ENCODE measurements around the gene PSD4. TPM values are rescaled to one million over a fixed set of nuclear protein-coding genes. Genes with fewer than 3 reads are reported as not detected.

The PSD4 gene
- polyA plus RNA-seq, 1 donor from 2014 or later: 0.67 TPM

- no peaks in the 10 kb centered on the region for H4K20me1 ChIP-seq (ENCODE audit: insufficient read depth)
- H3K79me2 ChIP-seq (replicated peaks; ENCODE audit: insufficient read depth, low read length): no peaks in the 10 kb centered on the region
- H3K4me3 ChIP-seq (ENCODE audit: low read length): no peak overlapping the region
- H3K27me3 ChIP-seq (ENCODE audit: insufficient read depth, low read depth, low read length): no peaks in the 10 kb centered on the region
- H3K4me2 ChIP-seq (ENCODE audit: low read length): no peak overlapping the region
- H3F3A ChIP-seq (ENCODE audit: insufficient read depth, low read length, poor library complexity, severe bottlenecking): no peaks in the 10 kb centered on the region
- H3K9me3 ChIP-seq (ENCODE audit: low read length): no peaks in the 10 kb centered on the region
- no peak overlapping the region for H3K9ac ChIP-seq (ENCODE audit: low read length)
- no peaks in the 10 kb centered on the region for H3K9me2 ChIP-seq (ENCODE audit: insufficient read depth, low read length)
- no peak overlapping the region for H2AFZ ChIP-seq (ENCODE audit: low read depth, low read length)
- TF ChIP-seq EP300 (conservative IDR thresholded peaks at IDR 0.05; ENCODE audit: poor library complexity, severe bottlenecking) (no peak), CTCF (IDR thresholded peaks at IDR 0.05; ENCODE audit: poor library complexity, severe bottlenecking) (no peak), MXI1 (conservative IDR thresholded peaks at IDR 0.05; ENCODE audit: poor library complexity, severe bottlenecking) (no peak), SMC3 (conservative IDR thresholded peaks at IDR 0.05; ENCODE audit: poor library complexity) (no peak), POLR2AphosphoS5 (IDR thresholded peaks at IDR 0.05) (no peak), EZH2 (IDR thresholded peaks at IDR 0.05; ENCODE audit: borderline replicate concordance, insufficient read depth, low read length, poor library complexity, severe bottlenecking) (no peak), TAF1 (IDR thresholded peaks at IDR 0.05; ENCODE audit: low read depth) (no peak), REST (IDR thresholded peaks at IDR 0.05; ENCODE audit: borderline replicate concordance) (no peak), RAD21 (conservative IDR thresholded peaks at IDR 0.05) (no peak)
- no peaks in the 10 kb centered on the region for H3K36me3 ChIP-seq (ENCODE audit: insufficient read depth, low read length)
- H3K27ac ChIP-seq (ENCODE audit: low read length): no peak overlapping the region
These were observed 79.7 kb downstream of the PSD4 start for GRCh38 chr2:113253453-113253852.

- Histone ChIP-seq H3K27ac (ENCODE audit: low read length) (no peak overlapping the region), H3K27me3 (ENCODE audit: insufficient read depth, low read depth, low read length) (no peaks in the 10 kb centered on the region), H3K9me2 (ENCODE audit: insufficient read depth, low read length) (no peaks in the 10 kb centered on the region), H3K9me3 (ENCODE audit: low read length) (no peaks in the 10 kb centered on the region), H4K20me1 (ENCODE audit: insufficient read depth) (no peaks in the 10 kb centered on the region), H3K79me2 (replicated peaks; ENCODE audit: insufficient read depth, low read length) (no peaks in the 10 kb centered on the region), H3K4me3 (ENCODE audit: low read length) (no peak overlapping the region), H3F3A (ENCODE audit: insufficient read depth, low read length, poor library complexity, severe bottlenecking) (no peaks in the 10 kb centered on the region), H3K9ac (ENCODE audit: low read length) (no peak overlapping the region), H3K36me3 (ENCODE audit: insufficient read depth, low read length) (no peaks in the 10 kb centered on the region), H2AFZ (ENCODE audit: low read depth, low read length) (no peak overlapping the region), H3K4me2 (ENCODE audit: low read length) (no peak overlapping the region)
- TF ChIP-seq EZH2 (IDR thresholded peaks at IDR 0.05; ENCODE audit: borderline replicate concordance, insufficient read depth, low read length, poor library complexity, severe bottlenecking) (no peak), RAD21 (conservative IDR thresholded peaks at IDR 0.05) (no peak)
These were observed 81.6 kb downstream of the PSD4 start for GRCh38 chr2:113255140-113256070.
